HepG2 (cell line): ENCODE data around the gene PTGDR. TPM values are rescaled to one million over a fixed set of nuclear protein-coding genes. Genes with fewer than 3 reads are reported as not detected.

Source experiments
- FOXM1 ChIP-seq: sonication (generic); formaldehyde crosslinking; IDR thresholded peaks from 2 replicates; pipeline ENCODE4 v1.5.0; 2020; ENCODE audit warnings: missing genetic modification reagents
- HHEX ChIP-seq: IDR thresholded peaks from 2 replicates; pipeline ENCODE4 v1.6.1; 2016; ENCODE audit warnings: control low read depth
- HNRNPH1 ChIP-seq: fragments of 200-400 bp; formaldehyde crosslinking; optimal IDR thresholded peaks from 2 replicates; pipeline ENCODE3; 2017; ENCODE audit warnings: mild to moderate bottlenecking, low read depth, low read length
- KAT8 ChIP-seq: IDR thresholded peaks from 2 replicates; pipeline ENCODE4 v1.6.1; 2016; ENCODE audit warnings: missing genetic modification reagents, missing compliant biosample characterization
- NCOR1 ChIP-seq: fragments of 200-600 bp; sonication (generic); IDR thresholded peaks from 2 replicates; pipeline ENCODE4 v1.7.0; 2017; ENCODE audit warnings: antibody characterized with exemption, low read length, borderline replicate concordance
- NR1H2 ChIP-seq: sonication (generic); formaldehyde crosslinking; IDR thresholded peaks from 2 replicates; pipeline ENCODE4 v1.8.1; 2022; ENCODE audit warnings: low read depth, missing genetic modification reagents, borderline replicate concordance
- PCBP1 ChIP-seq: fragments of 200-400 bp; formaldehyde crosslinking; IDR thresholded peaks from 2 replicates; pipeline ENCODE4 v1.6.1; 2017; ENCODE audit warnings: mild to moderate bottlenecking, low read depth, low read length, borderline replicate concordance
- RAD21 ChIP-seq: fragments of 450-650 bp; formaldehyde crosslinking; IDR thresholded peaks from 2 replicates; pipeline ENCODE4 v1.5.0; 2020; ENCODE audit warnings: mild to moderate bottlenecking
- SMC3 ChIP-seq: IDR thresholded peaks from 2 replicates; pipeline ENCODE4 v1.6.1; 2011; ENCODE audit warnings: low read length, improper control_type of control experiment
- SRSF9 ChIP-seq: fragments of 200-400 bp; formaldehyde crosslinking; IDR thresholded peaks from 2 replicates; pipeline ENCODE4 v1.6.1; 2018; ENCODE audit warnings: borderline replicate concordance, mild to moderate bottlenecking, low read depth, low read length; ENCODE audit not compliant: insufficient read depth, poor library complexity, severe bottlenecking
- STAG1 ChIP-seq: sonication (generic); formaldehyde crosslinking; IDR thresholded peaks from 2 replicates; pipeline ENCODE4 v1.4.0; 2020; ENCODE audit warnings: missing genetic modification reagents
- ZNF260 ChIP-seq: sonication (generic); formaldehyde crosslinking; IDR thresholded peaks from 2 replicates; pipeline ENCODE4 v1.4.0; 2020; ENCODE audit warnings: missing genetic modification reagents, low read depth, mild to moderate bottlenecking, borderline replicate concordance
- ZNF44 ChIP-seq: sonication (generic); formaldehyde crosslinking; IDR thresholded peaks from 2 replicates; pipeline ENCODE4 v1.5.1; 2020; ENCODE audit warnings: mild to moderate bottlenecking, missing genetic modification reagents
- ZNF577 ChIP-seq: sonication (generic); formaldehyde crosslinking; IDR thresholded peaks from 2 replicates; pipeline ENCODE4 v1.4.0; 2020; ENCODE audit warnings: mild to moderate bottlenecking, low read depth, missing genetic modification reagents, borderline replicate concordance
- ZNF605 ChIP-seq: sonication (generic); formaldehyde crosslinking; IDR thresholded peaks from 2 replicates; pipeline ENCODE4 v1.8.0; 2022; ENCODE audit warnings: mild to moderate bottlenecking, missing genetic modification reagents
- polyA plus RNA-seq, 8 experiments: library from polyadenylated mRNA; depleted of rRNA in 3 of 8; stranded (reverse) in 7 of 8; unstranded in 1 of 8; fragments of >200 nt; fragmentation: Illumina TruSeq in 4 of 8; extraction: Trizol in 4 of 8; gene quantifications; 2 replicates each; pipeline versions ENCODE4 v1.2.1 to v1.2.3, GENCODE V29; 2011 to 2016; ENCODE audit warnings: low read depth in 4 of 8, missing spikeins in 1 of 8, mixed read lengths in 1 of 8; ENCODE audit not compliant: insufficient read depth in 1 of 8
- total RNA-seq, 5 experiments: library from RNA; depleted of rRNA; stranded (reverse); fragments of >200 nt; fragmentation: Illumina TruSeq; extraction: Trizol; gene quantifications; 2 replicates each; pipeline ENCODE4 v1.2.3, GENCODE V29; 2016; ENCODE audit warnings: low read depth in 1 of 5
- TF ChIP-seq, protein P1 (sequence below): sonication (generic); formaldehyde crosslinking; IDR thresholded peaks from 2 replicates; pipeline ENCODE4 v1.8.0; 2022; ENCODE audit warnings: missing genetic modification reagents, mild to moderate bottlenecking, moderate library complexity, borderline replicate concordance
- TF ChIP-seq, protein P2 (sequence below): sonication (generic); formaldehyde crosslinking; IDR thresholded peaks from 2 replicates; pipeline ENCODE4 v1.5.1; 2020; ENCODE audit warnings: missing genetic modification reagents, mild to moderate bottlenecking, borderline replicate concordance
- TF ChIP-seq, protein P3 (sequence below): sonication (generic); formaldehyde crosslinking; IDR thresholded peaks from 2 replicates; pipeline ENCODE4 v1.4.0; 2020; ENCODE audit warnings: missing genetic modification reagents
- TF ChIP-seq, protein P4 (sequence below): sonication (generic); formaldehyde crosslinking; IDR thresholded peaks from 2 replicates; pipeline ENCODE4 v1.5.1; 2020; ENCODE audit warnings: missing genetic modification reagents, mild to moderate bottlenecking, borderline replicate concordance
- TF ChIP-seq, protein P5 (sequence below): sonication (generic); formaldehyde crosslinking; conservative IDR thresholded peaks from 2 replicates; pipeline ENCODE4 v1.4.0; 2020; ENCODE audit warnings: missing genetic modification reagents

Gene PTGDR
- total and polyA plus RNA-seq, 2 of the 13 experiments (the other 11 are each of a cell fraction or from before 2014, with no cell fraction given): not detected

DNA sequence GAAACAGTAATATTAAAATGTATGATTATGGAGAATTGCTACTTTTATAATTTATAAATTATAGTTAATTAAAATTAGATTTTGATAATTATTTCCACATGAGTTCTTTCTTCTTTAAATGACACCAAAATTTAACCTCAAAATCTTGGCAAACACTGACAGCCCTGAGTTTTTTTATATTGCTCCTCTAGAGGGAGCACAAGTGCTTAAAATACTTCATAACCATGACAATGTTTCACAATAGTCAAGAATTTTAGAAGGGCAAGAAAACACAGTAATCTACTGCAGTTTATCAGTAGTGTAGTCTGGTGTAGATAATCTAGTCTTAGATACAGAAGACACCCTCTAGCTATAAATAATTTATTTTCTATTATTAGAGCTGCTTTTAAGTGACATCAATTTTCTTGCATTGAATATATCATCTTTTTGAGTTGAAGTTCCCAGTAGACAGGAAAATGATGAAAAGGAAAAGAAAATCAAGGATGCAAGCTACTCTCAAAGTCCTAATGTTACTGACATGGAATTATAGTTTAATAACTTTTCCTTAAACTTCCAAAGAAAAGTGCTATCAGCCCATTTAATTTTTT, 32.3 kb downstream of the PTGDR start (continued):
- TF ChIP-seq PCBP1 (no peak), STAG1 (peak; percentile 78), ZNF577 (CRISPR knock-in tag) (no peak), RAD21 (CRISPR knock-in tag) (peak; percentile 19; the same call in 1 of the 2 replicates), HNRNPH1 (no peak), NR1H2 (no peak), SRSF9 (no peak), NCOR1 (no peak), SMC3 (peak; percentile 65), FOXM1 (no peak), ZNF605 (no peak), HHEX (CRISPR knock-in tag) (no peak), ZNF44 (CRISPR knock-in tag) (no peak), KAT8 (no peak), ZNF260 (CRISPR knock-in tag) (no peak)
- TF ChIP-seq, protein P1, sequence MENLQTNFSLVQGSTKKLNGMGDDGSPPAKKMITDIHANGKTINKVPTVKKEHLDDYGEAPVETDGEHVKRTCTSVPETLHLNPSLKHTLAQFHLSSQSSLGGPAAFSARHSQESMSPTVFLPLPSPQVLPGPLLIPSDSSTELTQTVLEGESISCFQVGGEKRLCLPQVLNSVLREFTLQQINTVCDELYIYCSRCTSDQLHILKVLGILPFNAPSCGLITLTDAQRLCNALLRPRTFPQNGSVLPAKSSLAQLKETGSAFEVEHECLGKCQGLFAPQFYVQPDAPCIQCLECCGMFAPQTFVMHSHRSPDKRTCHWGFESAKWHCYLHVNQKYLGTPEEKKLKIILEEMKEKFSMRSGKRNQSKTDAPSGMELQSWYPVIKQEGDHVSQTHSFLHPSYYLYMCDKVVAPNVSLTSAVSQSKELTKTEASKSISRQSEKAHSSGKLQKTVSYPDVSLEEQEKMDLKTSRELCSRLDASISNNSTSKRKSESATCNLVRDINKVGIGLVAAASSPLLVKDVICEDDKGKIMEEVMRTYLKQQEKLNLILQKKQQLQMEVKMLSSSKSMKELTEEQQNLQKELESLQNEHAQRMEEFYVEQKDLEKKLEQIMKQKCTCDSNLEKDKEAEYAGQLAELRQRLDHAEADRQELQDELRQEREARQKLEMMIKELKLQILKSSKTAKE: no peak
- TF ChIP-seq, protein P2, sequence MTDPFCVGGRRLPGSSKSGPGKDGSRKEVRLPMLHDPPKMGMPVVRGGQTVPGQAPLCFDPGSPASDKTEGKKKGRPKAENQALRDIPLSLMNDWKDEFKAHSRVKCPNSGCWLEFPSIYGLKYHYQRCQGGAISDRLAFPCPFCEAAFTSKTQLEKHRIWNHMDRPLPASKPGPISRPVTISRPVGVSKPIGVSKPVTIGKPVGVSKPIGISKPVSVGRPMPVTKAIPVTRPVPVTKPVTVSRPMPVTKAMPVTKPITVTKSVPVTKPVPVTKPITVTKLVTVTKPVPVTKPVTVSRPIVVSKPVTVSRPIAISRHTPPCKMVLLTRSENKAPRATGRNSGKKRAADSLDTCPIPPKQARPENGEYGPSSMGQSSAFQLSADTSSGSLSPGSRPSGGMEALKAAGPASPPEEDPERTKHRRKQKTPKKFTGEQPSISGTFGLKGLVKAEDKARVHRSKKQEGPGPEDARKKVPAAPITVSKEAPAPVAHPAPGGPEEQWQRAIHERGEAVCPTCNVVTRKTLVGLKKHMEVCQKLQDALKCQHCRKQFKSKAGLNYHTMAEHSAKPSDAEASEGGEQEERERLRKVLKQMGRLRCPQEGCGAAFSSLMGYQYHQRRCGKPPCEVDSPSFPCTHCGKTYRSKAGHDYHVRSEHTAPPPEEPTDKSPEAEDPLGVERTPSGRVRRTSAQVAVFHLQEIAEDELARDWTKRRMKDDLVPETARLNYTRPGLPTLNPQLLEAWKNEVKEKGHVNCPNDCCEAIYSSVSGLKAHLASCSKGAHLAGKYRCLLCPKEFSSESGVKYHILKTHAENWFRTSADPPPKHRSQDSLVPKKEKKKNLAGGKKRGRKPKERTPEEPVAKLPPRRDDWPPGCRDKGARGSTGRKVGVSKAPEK (CRISPR knock-in tag): no peak
- TF ChIP-seq, protein P3, sequence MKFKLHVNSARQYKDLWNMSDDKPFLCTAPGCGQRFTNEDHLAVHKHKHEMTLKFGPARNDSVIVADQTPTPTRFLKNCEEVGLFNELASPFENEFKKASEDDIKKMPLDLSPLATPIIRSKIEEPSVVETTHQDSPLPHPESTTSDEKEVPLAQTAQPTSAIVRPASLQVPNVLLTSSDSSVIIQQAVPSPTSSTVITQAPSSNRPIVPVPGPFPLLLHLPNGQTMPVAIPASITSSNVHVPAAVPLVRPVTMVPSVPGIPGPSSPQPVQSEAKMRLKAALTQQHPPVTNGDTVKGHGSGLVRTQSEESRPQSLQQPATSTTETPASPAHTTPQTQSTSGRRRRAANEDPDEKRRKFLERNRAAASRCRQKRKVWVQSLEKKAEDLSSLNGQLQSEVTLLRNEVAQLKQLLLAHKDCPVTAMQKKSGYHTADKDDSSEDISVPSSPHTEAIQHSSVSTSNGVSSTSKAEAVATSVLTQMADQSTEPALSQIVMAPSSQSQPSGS (CRISPR knock-in tag): no peak
- TF ChIP-seq, protein P4, sequence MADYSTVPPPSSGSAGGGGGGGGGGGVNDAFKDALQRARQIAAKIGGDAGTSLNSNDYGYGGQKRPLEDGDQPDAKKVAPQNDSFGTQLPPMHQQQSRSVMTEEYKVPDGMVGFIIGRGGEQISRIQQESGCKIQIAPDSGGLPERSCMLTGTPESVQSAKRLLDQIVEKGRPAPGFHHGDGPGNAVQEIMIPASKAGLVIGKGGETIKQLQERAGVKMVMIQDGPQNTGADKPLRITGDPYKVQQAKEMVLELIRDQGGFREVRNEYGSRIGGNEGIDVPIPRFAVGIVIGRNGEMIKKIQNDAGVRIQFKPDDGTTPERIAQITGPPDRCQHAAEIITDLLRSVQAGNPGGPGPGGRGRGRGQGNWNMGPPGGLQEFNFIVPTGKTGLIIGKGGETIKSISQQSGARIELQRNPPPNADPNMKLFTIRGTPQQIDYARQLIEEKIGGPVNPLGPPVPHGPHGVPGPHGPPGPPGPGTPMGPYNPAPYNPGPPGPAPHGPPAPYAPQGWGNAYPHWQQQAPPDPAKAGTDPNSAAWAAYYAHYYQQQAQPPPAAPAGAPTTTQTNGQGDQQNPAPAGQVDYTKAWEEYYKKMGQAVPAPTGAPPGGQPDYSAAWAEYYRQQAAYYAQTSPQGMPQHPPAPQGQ (CRISPR knock-in tag): no peak
- TF ChIP-seq, protein P5, sequence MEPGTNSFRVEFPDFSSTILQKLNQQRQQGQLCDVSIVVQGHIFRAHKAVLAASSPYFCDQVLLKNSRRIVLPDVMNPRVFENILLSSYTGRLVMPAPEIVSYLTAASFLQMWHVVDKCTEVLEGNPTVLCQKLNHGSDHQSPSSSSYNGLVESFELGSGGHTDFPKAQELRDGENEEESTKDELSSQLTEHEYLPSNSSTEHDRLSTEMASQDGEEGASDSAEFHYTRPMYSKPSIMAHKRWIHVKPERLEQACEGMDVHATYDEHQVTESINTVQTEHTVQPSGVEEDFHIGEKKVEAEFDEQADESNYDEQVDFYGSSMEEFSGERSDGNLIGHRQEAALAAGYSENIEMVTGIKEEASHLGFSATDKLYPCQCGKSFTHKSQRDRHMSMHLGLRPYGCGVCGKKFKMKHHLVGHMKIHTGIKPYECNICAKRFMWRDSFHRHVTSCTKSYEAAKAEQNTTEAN (CRISPR knock-in tag): no peak
